ENCODE measurements around the gene OXLD1.
A peak's percentile ranks its signal among the peaks of the same experiment; 100 is the strongest.

OXLD1 gene

GRCh38 chr17:81665205-81666091 lies 957 bp downstream of the OXLD1 start:
- TF ChIP-seq CTCF (IDR thresholded peaks at IDR 0.05; ENCODE audit: control insufficient read depth, insufficient read depth, low read depth, low read length, missing control alignments), result no peak
- H3K4me3 ChIP-seq (ENCODE audit: control insufficient read depth, low read depth, low read length), result peak overlapping the region; percentile 51
- no peak for DNase-seq (ENCODE audit: low read depth)

- no peak overlapping the region for H3K4me3 ChIP-seq (ENCODE audit: control insufficient read depth, low read depth, low read length)
- no peak for TF ChIP-seq CTCF (IDR thresholded peaks at IDR 0.05; ENCODE audit: control insufficient read depth, insufficient read depth, low read depth, low read length, missing control alignments)
- no peak for DNase-seq (ENCODE audit: low read depth)
These were observed 2.3 kb downstream of the OXLD1 start for GRCh38 chr17:81664051-81664470.

DNA sequence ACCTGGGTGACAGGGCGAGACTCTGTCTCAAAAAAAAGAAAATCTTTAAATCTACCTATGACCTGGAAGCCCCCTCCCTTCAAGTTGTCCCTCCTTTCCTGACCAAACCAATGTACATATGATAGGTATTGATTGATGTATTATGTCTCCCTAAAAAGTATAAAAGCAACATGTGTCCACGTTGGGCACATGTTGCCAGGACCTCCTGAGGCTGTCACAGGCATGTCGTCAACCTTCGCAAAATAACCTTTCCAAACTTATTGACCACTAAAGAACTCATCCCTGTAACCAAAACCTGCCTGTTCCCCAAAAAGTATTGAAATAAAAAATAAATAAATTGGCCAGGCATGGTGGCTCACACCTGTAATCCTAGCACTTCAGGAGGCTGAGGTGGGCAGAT lies 4.4 kb downstream of the OXLD1 start:
- no peak for DNase-seq (ENCODE audit: low read depth)
- no peak overlapping the region for H3K4me3 ChIP-seq (ENCODE audit: control insufficient read depth, low read depth, low read length)
- no peak for TF ChIP-seq CTCF (IDR thresholded peaks at IDR 0.05; ENCODE audit: control insufficient read depth, insufficient read depth, low read depth, low read length, missing control alignments)

DNA sequence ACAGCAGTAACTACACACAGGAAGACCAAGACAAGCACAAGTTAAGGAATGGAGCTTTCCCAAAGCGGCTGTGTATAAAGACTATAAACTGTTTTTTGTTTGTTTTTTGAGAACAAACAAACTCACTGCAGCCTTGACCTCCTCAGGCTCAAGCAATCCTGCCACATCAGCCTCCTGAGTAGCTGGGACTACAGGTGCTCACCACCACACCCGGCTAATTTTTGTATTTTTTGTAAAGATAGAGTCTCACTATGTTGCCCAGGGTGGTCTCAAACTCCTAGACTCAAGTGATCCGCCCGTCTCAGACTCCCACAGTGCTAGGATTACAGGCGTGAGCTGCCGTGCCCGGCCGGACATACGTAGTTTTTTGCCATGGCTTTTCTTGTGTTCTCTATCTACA lies 6.0 kb downstream of the OXLD1 start:
- no peak for TF ChIP-seq CTCF (IDR thresholded peaks at IDR 0.05; ENCODE audit: control insufficient read depth, insufficient read depth, low read depth, low read length, missing control alignments)
- DNase-seq (ENCODE audit: low read depth), result no peak
- no peak overlapping the region for H3K4me3 ChIP-seq (ENCODE audit: control insufficient read depth, low read depth, low read length)

GRCh38 chr17:81659038-81659437 lies 7.4 kb downstream of the OXLD1 start:
- no peak for TF ChIP-seq CTCF (IDR thresholded peaks at IDR 0.05; ENCODE audit: control insufficient read depth, insufficient read depth, low read depth, low read length, missing control alignments)
- H3K4me3 ChIP-seq (ENCODE audit: control insufficient read depth, low read depth, low read length), result no peak overlapping the region
- no peak for DNase-seq (ENCODE audit: low read depth)

DNA sequence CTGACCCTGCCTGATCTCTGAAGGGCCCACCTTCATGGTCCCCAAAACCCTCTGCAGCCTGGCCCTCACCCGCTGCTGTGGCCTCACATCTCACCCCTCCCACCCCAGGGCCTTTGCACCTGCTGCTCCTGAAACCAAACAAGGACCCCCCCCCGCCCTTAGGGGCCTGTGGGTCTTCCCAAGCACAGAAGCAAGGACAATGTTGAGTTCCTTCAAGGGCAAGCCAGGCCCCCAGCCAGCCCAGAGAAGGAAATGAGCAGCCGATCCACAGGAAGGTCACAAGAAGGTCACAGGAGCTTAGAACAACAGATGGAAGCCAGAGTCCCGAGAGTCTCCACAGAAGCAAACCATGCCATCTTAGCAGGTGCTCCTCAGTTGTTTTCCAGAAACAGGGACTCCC lies 9.6 kb downstream of the OXLD1 start:
- no peak overlapping the region for H3K4me3 ChIP-seq (ENCODE audit: control insufficient read depth, low read depth, low read length)
- no peak for DNase-seq (ENCODE audit: low read depth)
- no peak for TF ChIP-seq CTCF (IDR thresholded peaks at IDR 0.05; ENCODE audit: control insufficient read depth, insufficient read depth, low read depth, low read length, missing control alignments)
